ENCODE measurements around the gene RBM17.
A peak's percentile ranks its signal among the peaks of the same experiment; 100 is the strongest.
"Not testable (repeated sequence)": the region's sequence is repeated elsewhere in the genome, so short reads cannot be mapped to it uniquely, and the experiment has no call there.

RBM17 gene

GRCh38 chr10:6114299-6114698 lies 25.5 kb downstream of the RBM17 start:
- no peak for DNase-seq

GRCh38 chr10:6114805-6115341 lies 26.0 kb downstream of the RBM17 start:
- DNase-seq, result no peak

GRCh38 chr10:6115411-6115810 lies 26.6 kb downstream of the RBM17 start:
- no peak for DNase-seq

- no peak for DNase-seq
Measured at GRCh38 chr10:6115824-6116350, 27.1 kb downstream of the RBM17 start.

GRCh38 chr10:6116806-6117205 lies 28.0 kb downstream of the RBM17 start:
- DNase-seq, result no peak

GRCh38 chr10:6117711-6118110 lies 28.9 kb downstream of the RBM17 start:
- no peak for DNase-seq

- no peak for DNase-seq
Measured at GRCh38 chr10:6119423-6119822, 30.6 kb downstream of the RBM17 start.

- no peak for DNase-seq
Measured at GRCh38 chr10:6119962-6120361, 31.1 kb downstream of the RBM17 start.

GRCh38 chr10:6120691-6121090 lies 31.9 kb downstream of the RBM17 start:
- no peak for DNase-seq

- no peak for DNase-seq
Measured at GRCh38 chr10:6121146-6121545, 32.3 kb downstream of the RBM17 start.

- DNase-seq, result no peak
Measured at GRCh38 chr10:6123532-6123931, 34.7 kb downstream of the RBM17 start.

GRCh38 chr10:6124666-6125065 lies 35.8 kb downstream of the RBM17 start:
- no peak for DNase-seq

GRCh38 chr10:6127461-6127860 lies 38.6 kb downstream of the RBM17 start:
- not testable (repeated sequence) for DNase-seq

- peak; percentile 54 for DNase-seq
Measured at GRCh38 chr10:6128087-6128486, 39.3 kb downstream of the RBM17 start.

GRCh38 chr10:6128591-6129251 lies 39.9 kb downstream of the RBM17 start:
- DNase-seq, result peak; percentile 54

GRCh38 chr10:6130848-6131470 lies 42.1 kb downstream of the RBM17 start:
- no peak for DNase-seq

- no peak for DNase-seq
Measured at GRCh38 chr10:6133331-6134098, 44.7 kb downstream of the RBM17 start.

- DNase-seq, result no peak
Measured at GRCh38 chr10:6134099-6134823, 45.4 kb downstream of the RBM17 start.

GRCh38 chr10:6135039-6135438 lies 46.2 kb downstream of the RBM17 start:
- DNase-seq, result no peak

GRCh38 chr10:6135589-6136168 lies 46.8 kb downstream of the RBM17 start:
- no peak for DNase-seq

GRCh38 chr10:6136215-6137201 lies 47.7 kb downstream of the RBM17 start:
- DNase-seq, result peak; percentile 84
